Vagina (tissue), 2 donors: ENCODE results near the gene MAMLD1. TPM values are rescaled to one million over a fixed set of nuclear protein-coding genes. Genes with fewer than 3 reads are reported as not detected.

Source experiments
- DNase-seq, 2 donors: peaks; one replicate each; pipeline ENCODE4 v3.0.0-alpha.2; 2017; ENCODE audit errors: extremely low spot score in 2 of 2
- H3K27ac ChIP-seq: fragments of 200-600 bp; sonication (generic); one replicate; pipeline ENCODE4 v1.5.1; 2019
- H3K27me3 ChIP-seq: fragments of 200-600 bp; sonication (generic); one replicate; pipeline ENCODE4 v1.5.1; 2019
- H3K36me3 ChIP-seq, 2 donors: fragments of 200-600 bp; sonication (generic); one replicate each; pipeline ENCODE4 v1.5.1; 2017 to 2019
- H3K4me1 ChIP-seq: fragments of 200-600 bp; sonication (generic); one replicate; pipeline ENCODE4 v1.5.1; 2019
- H3K4me3 ChIP-seq, 2 donors: fragments of 200-600 bp; sonication (generic); 1 replicate in 1 of 2; 2 replicates in 1 of 2; pipeline ENCODE4 v1.5.1; 2016 to 2019
- H3K9me3 ChIP-seq: fragments of 200-600 bp; sonication (generic); one replicate; pipeline ENCODE4 v1.5.1; 2019
- CTCF ChIP-seq, 3 experiments: fragments of 450-650 bp in 2 of 3; fragments of 200-600 bp in 1 of 3; sonication (generic) in 1 of 3; IDR thresholded peaks; one replicate each; pipeline ENCODE4 v1.5.1; 2017 to 2019; ENCODE audit warnings: antibody characterized with exemption in 3 of 3, mild to moderate bottlenecking in 2 of 3, moderate library complexity in 2 of 3
- POLR2A ChIP-seq, 2 donors: fragments of 450-650 bp; IDR thresholded peaks; one replicate each; pipeline ENCODE4 v1.6.1; 2017; ENCODE audit warnings: antibody characterized with exemption in 2 of 2, mild to moderate bottlenecking in 2 of 2, moderate library complexity in 2 of 2
- POLR2AphosphoS5 ChIP-seq, 2 donors: sonication (generic); formaldehyde crosslinking; IDR thresholded peaks; one replicate each; pipeline ENCODE4 v1.9.0; 2017; ENCODE audit warnings: antibody characterized with exemption in 2 of 2, mild to moderate bottlenecking in 2 of 2, low read depth in 1 of 2; ENCODE audit not compliant: insufficient read depth in 1 of 2
- intact Hi-C: fragments of 100-400 bp; cut with DNase I; formaldehyde crosslinking; loops from one replicate; pipeline ENCODE4 v1.15.1; 2023
- total RNA-seq: library from RNA; depleted of rRNA; stranded (reverse); fragments of >200 nt; gene quantifications from one replicate; pipeline ENCODE4 v1.2.3, GENCODE V29; 2016

Gene MAMLD1
- total RNA-seq, 1 donor from 2014 or later, result 3.2 TPM

DNA sequence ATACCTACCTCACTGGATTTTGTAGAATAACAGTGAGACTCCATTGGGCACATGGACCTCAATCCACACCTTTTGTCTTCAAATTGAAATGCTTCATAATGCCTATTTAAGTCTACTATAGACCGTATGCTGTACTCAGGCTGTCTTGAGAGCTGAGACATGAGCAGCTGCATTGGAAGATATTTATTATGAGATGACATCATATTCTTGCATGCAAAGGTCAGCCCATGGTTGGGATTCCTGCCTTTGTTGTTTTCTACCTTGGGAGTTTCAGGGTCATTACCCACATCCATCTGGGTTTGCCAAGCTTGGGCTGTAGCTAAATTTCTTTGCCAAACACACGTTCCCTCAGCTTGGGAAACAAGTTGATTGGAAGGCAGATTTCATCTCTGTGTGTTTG lies 33.2 kb upstream of the MAMLD1 start:
- no peak overlapping the region for H3K27ac ChIP-seq
- H3K4me1 ChIP-seq, result no peaks in the 10 kb centered on the region
- no peak overlapping the region for H3K4me3 ChIP-seq
- H3K9me3 ChIP-seq, result no peaks in the 10 kb centered on the region
- H3K27me3 ChIP-seq, result no peaks in the 10 kb centered on the region
- TF ChIP-seq CTCF (IDR thresholded peaks at IDR 0.05), result no peak
- TF ChIP-seq POLR2AphosphoS5 (IDR thresholded peaks at IDR 0.05; ENCODE audit: insufficient read depth in 1 of 2, low read depth in 1 of 2), result no peak
- no peak for TF ChIP-seq POLR2A (IDR thresholded peaks at IDR 0.05)
- DNase-seq, result no peak
- intact Hi-C loops, result no loop called here
- no peaks in the 10 kb centered on the region for H3K36me3 ChIP-seq

GRCh38 chrX:150332023-150332422 lies 31.1 kb upstream of the MAMLD1 start:
- no peak overlapping the region for H3K4me3 ChIP-seq
- H3K27me3 ChIP-seq, result no peaks in the 10 kb centered on the region
- no peaks in the 10 kb centered on the region for H3K4me1 ChIP-seq
- H3K36me3 ChIP-seq, result no peaks in the 10 kb centered on the region
- intact Hi-C loops, result no loop called here
- no peak overlapping the region for H3K27ac ChIP-seq
- no peak for DNase-seq
- TF ChIP-seq POLR2A (IDR thresholded peaks at IDR 0.05), result no peak
- TF ChIP-seq CTCF (IDR thresholded peaks at IDR 0.05), result no peak
- no peak for TF ChIP-seq POLR2AphosphoS5 (IDR thresholded peaks at IDR 0.05; ENCODE audit: insufficient read depth in 1 of 2, low read depth in 1 of 2)
- no peaks in the 10 kb centered on the region for H3K9me3 ChIP-seq

- H3K27ac ChIP-seq, result no peak overlapping the region
- no peaks in the 10 kb centered on the region for H3K4me1 ChIP-seq
- no peaks in the 10 kb centered on the region for H3K36me3 ChIP-seq
- DNase-seq, result no peak
- no peaks in the 10 kb centered on the region for H3K9me3 ChIP-seq
- no peak for TF ChIP-seq CTCF (IDR thresholded peaks at IDR 0.05)
- no peak for TF ChIP-seq POLR2AphosphoS5 (IDR thresholded peaks at IDR 0.05; ENCODE audit: insufficient read depth in 1 of 2, low read depth in 1 of 2)
- TF ChIP-seq POLR2A (IDR thresholded peaks at IDR 0.05), result no peak
- H3K4me3 ChIP-seq, result no peak overlapping the region
- intact Hi-C loops, result no loop called here
- H3K27me3 ChIP-seq, result no peaks in the 10 kb centered on the region
Measured at GRCh38 chrX:150334100-150334499, 29.0 kb upstream of the MAMLD1 start.

DNA sequence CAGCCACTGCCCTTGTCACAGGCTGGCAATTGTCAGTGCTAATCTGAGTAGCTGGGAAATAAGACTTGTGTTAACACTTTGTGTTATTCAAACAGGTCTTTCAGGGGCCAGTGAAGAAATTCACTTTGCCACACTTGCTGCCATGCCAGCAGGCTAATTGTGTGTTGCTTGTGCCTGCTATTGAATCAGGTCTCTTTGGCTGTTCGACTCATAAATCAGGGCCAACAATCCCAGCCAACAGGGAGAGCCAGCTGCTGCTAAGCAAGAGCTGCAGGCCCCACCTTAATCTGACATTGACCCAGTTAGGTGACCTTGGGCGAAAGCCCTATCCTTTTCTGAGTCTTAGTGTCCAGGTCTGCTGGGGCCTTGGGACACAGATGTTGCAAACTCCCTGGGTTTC lies 28.1 kb upstream of the MAMLD1 start:
- no peak for DNase-seq
- Histone ChIP-seq H3K9me3 (no peaks in the 10 kb centered on the region), H3K36me3 (no peaks in the 10 kb centered on the region), H3K27ac (no peak overlapping the region), H3K27me3 (no peaks in the 10 kb centered on the region), H3K4me3 (no peak overlapping the region), H3K4me1 (no peaks in the 10 kb centered on the region)
- TF ChIP-seq POLR2A (IDR thresholded peaks at IDR 0.05), result no peak
- TF ChIP-seq POLR2AphosphoS5 (IDR thresholded peaks at IDR 0.05; ENCODE audit: insufficient read depth in 1 of 2, low read depth in 1 of 2), result no peak
- no peak for TF ChIP-seq CTCF (IDR thresholded peaks at IDR 0.05)
- intact Hi-C loops, result no loop called here

GRCh38 chrX:150337026-150337425 lies 26.1 kb upstream of the MAMLD1 start:
- intact Hi-C loops, result no loop called here
- H3K4me1 ChIP-seq, result no peaks in the 10 kb centered on the region
- no peaks in the 10 kb centered on the region for H3K9me3 ChIP-seq
- H3K4me3 ChIP-seq, result no peak overlapping the region
- no peak overlapping the region for H3K27ac ChIP-seq
- no peak for DNase-seq
- H3K36me3 ChIP-seq, result no peaks in the 10 kb centered on the region
- TF ChIP-seq CTCF (IDR thresholded peaks at IDR 0.05) (no peak), POLR2A (IDR thresholded peaks at IDR 0.05) (no peak), POLR2AphosphoS5 (IDR thresholded peaks at IDR 0.05; ENCODE audit: insufficient read depth in 1 of 2, low read depth in 1 of 2) (no peak)
- no peaks in the 10 kb centered on the region for H3K27me3 ChIP-seq
